Activated T-helper 9 cell treated with anti-CD3 and anti-CD28 coated beads, Interleukin-2, amount 50 U/mL, for 16 hours (primary cell): ENCODE results near the gene NPFFR1.
"Not testable (repeated sequence)": the region's sequence is repeated elsewhere in the genome, so short reads cannot be mapped to it uniquely, and the experiment has no call there.

ENCODE experiments used
- DNase-seq: peaks from one replicate; pipeline ENCODE4 v3.0.0-alpha.2; 2020; ENCODE audit warnings: low read depth

NPFFR1 gene

DNA sequence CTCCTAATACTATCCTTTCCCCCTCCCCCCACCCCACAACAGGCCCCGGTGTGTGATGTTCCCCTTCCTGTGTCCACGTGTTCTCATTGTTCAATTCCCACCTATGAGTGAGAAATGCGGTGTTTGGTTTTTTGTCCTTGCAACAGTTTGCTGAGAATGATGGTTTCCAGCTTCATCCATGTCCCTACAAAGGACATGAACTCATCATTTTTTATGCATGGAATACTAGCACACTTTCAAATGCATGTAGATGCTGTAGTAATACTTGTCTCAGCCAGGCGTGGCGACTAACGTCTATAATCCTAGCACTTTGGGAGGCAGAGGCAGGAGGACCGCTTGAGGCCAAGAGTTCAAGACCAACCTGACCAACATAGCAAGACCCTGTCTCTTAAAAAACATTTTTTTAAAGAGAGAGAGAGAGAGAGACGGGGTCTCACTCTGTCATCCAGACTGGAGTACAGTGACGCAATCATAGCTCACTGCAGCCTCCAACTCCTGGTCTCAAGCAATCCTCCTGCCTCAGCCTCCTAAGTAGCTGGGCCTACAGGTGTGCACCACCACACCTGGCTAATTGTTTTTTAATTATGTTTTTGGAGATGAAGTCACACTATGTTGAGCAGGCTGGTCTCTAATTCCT is 60.9 kb downstream of the NPFFR1 start:
- DNase-seq, result not testable (repeated sequence)

DNA sequence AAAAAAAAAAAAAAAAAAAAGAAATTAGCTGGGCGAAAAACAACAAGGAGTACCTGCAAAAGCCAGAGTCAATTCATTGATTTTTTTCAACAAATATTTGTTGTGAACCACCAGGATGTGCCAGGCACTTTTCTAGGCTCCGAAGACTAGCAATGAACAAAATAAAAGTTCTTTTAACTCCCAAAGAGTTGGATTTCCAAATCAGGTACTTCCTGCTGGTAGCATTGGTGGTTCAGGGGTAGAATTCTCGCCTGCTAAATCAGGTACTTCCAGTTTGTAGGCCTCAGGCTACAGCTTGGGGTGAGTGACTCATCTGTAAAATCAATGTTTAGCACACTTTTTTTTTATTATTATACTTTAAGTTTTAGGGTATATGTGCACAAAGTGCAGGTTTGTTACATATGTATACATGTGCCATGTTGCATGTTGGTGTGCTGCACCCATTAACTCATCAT is 61.4 kb downstream of the NPFFR1 start:
- DNase-seq, result no peak

DNA sequence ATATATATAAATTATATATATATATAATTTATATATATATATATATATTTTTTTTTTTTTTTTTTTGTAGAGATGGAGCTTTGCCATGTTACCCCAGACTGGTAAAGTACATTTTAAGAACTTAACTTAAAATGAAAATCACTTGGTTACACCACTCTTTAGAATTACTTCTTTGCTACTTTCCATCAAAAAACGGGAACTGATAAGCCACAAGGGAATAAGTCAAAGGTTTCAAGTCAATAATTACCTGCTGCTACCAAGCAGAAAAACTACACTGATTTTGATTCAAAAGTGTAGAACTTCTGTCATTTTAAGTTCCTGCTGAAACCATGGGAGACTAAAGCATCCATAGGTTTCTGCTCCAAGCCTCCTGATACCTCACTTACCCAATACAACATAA is 62.8 kb downstream of the NPFFR1 start:
- no peak for DNase-seq

DNA sequence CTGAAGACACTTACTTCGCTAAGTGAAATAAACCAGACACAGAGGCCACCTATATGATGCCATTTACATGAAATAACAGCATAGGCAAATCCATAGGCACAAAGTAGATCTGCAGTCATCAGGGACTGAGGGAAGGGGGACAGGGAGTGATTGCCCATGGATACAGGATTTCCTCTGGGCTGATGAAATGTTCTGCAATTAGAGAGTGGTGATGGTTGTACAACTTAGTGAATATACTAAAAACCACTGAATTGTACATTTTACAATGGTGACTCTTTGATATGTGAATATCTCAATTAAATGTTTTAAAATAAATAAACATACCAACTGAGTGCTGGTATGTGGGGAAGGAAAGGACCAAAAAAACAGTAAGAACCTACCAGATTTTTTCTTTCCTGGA is 70.9 kb downstream of the NPFFR1 start:
- DNase-seq, result no peak

DNA sequence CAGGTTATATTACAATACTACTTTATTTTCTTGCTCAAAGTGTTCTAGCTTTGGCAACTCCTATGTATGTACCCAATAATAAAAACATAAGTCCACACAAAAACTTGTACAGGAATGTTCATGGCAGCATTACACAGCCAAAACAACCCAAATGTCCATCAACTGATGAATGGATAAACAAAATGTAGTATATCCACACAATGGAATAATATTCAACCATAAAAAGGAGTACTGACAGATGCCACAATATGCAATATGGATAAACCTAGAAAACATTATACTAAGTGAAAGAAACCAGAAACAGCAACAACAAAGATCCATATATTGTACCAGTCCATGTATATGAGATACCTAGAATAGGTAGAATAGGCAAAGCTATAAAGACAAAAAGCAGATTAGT is 71.5 kb downstream of the NPFFR1 start:
- no peak for DNase-seq

DNA sequence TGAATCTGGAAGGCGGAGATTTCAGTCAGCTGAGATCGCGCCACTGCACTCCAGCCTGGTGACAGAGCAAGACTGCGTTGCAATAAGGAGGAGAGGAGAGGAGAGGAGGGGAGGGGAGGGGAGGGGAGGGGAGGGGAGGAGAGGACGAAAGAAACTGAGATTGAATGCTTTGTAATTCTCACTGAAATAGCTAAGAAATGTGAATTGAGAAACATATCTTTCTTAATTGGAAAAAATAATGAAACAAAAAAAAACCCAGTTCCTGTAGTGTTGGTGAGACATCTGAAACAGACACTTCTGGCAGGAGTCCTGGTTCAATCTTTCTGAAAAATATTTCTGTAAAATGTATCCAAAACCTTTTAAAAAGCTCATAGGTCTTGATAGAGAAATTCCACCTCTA is 77.0 kb downstream of the NPFFR1 start:
- no peak for DNase-seq

DNA sequence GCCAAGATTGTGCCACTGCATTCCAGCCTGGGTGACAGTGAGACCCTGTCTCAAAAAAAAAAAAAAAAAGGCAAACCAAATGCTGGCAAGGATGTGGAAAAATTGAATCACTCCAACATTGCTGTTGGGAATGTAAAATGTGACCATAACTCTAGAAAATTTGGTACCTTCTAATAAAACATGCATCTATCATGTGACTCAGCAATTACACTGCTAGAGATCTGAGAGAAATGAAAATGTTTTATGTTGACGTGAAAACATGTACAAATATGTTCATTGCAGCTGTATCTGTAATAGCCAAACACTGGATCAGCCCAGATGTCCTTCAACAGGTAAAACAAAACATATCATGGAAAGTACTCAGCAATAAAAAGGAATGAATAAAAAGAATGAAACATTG is 82.7 kb downstream of the NPFFR1 start:
- no peak for DNase-seq

DNA sequence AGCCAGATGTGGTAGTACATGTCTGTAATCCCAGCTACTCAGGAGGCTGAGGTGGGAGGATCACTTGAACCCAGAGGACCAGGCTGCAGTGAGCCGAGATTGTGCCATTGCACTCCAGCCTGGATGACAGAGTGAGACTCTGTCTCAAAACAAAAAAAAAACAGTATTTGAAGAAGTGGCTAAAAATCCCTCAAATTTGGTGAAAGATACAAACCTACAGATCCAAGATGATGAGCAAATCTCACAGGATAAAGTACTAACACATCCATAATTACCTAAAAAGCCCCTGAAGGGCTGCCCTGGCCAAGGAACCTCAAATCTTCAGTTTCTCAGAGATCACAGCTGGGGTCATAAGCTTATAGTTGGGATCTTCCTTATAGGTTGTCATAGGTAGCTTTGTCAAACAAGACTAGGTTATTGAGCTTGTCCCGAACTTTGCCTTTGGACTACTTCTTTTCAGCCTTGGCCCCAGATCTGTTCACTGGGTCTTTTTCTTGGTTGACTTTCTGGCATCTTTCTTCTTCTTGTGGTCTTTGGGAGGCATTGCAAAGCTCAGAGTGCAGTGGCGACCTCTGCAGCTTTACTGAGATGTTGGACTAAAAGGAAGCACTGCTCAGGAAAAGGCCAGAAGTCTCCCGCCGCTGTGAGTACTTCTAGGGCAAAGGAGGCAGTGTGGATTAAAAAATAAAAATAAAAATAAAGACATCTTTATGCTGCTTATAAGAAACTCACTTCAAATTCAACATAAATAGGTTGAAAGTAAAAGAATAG is 84.9 kb downstream of the NPFFR1 start:
- no peak for DNase-seq
